GM21515 (cell line): ENCODE measurements around the gene GPATCH2.
"Not testable (repeated sequence)": the region's sequence is repeated elsewhere in the genome, so short reads cannot be mapped to it uniquely, and the experiment has no call there.

Experiments
- ATAC-seq: cut with Tn5 transposase; IDR thresholded peaks from one replicate; pipeline ENCODE4 v1.9.1; 2021; ENCODE audit not compliant: unreplicated experiment

The GPATCH2 gene

DNA sequence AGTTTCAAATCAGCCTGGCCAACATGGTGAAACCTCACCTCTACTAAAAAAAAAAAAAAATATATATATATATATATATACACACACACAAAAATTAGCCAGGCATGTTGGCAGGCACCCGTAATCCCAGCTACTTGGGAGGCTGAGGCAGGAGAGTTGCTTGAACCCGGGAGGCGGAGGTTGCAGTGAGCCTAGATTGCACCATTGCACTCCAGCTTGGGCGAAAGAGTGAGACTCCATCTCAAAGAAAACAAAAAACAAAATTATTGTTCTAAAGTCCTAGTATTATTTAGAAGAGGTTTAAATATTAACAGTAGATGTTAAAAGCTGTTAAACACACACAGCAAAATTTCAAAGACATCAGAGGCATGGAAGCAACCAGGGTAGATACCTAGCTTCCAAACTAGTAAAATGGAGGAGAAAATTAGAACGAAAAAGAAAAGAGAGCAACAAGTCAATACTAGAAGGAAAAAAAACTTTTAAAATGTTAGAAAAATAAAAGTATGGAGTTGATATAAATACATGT, 46.5 kb downstream of the GPATCH2 start:
- ATAC-seq = not testable (repeated sequence)

- no peak for ATAC-seq
These were observed 53.6 kb downstream of the GPATCH2 start for GRCh38 chr1:217577336-217577735.

DNA sequence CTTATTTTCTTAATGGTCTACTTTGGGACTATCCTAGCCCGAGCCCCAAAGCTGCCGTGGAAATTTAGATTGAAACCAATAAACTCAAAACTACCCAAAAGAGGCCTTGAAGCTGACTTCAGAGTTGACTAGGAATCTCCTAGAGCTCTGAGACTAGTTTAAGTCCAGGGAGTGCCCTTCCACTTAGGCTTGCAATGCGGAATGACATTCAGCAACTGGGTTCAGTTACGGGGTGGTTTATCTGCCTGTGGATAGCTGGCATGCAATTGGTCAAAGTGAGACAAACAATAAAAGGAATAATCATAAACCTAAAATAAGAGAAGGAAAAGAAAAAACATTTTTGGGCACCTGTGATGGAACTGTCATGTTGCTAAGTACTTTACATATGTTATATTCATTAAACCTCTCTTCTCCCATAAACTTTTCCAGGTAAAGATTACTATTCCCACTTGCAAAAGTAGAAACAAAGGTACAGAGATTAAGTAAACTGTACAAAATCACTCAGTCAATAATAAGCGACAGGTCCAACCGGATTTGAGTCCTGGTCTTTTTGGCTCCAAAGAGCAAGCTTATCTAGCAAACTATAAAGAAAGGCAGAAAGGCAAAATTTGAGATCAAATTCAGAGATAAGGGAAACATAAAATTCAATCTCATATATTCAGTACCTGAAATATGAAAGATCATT, 56.5 kb downstream of the GPATCH2 start:
- ATAC-seq = no peak

GRCh38 chr1:217569021-217569420, 61.9 kb downstream of the GPATCH2 start:
- no peak for ATAC-seq

GRCh38 chr1:217568200-217568599, 62.7 kb downstream of the GPATCH2 start:
- ATAC-seq = no peak

DNA sequence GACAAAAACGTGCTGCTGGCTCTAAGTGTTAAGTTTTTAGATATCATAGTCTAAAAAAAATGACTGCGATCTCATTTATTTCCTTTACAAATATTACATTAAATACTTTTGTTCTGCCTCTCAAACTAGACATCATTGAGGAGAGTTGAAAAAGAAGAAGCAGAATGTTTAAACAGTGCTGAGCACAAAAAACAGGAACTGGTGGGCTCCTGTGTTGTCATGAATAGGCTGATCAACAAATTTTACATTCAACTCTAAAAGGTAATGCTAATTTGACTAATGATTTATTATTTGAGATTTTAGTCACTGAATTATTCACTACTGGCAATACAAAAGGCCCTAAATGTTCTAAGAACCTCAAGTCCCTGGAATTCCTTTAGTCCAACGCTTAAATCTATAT, 66.1 kb downstream of the GPATCH2 start:
- ATAC-seq = no peak

- ATAC-seq = no peak
These were observed 66.7 kb downstream of the GPATCH2 start for GRCh38 chr1:217564207-217564606.

DNA sequence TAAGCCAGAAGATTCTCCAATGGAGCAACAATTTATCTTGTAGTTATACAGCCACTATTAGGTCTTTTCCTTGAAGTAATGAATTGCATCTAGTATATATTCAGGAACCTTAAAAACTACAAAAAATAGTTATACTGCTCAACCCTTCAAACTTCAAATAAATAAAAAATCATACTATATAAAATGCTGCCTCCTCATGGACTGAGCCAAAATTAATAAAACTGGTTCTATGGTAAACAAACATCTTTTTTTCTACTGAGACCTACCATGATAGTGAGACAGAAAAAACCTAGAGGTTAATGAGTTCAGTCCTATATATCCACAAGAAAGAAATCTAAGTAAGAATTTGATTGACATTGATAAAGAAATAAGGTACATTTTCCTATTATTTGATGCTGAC, 67.7 kb downstream of the GPATCH2 start:
- no peak for ATAC-seq

GRCh38 chr1:217562229-217562878, 68.5 kb downstream of the GPATCH2 start:
- no peak for ATAC-seq

GRCh38 chr1:217561446-217561845, 69.4 kb downstream of the GPATCH2 start:
- no peak for ATAC-seq

- no peak for ATAC-seq
These were observed 76.0 kb downstream of the GPATCH2 start for GRCh38 chr1:217554849-217555248.

DNA sequence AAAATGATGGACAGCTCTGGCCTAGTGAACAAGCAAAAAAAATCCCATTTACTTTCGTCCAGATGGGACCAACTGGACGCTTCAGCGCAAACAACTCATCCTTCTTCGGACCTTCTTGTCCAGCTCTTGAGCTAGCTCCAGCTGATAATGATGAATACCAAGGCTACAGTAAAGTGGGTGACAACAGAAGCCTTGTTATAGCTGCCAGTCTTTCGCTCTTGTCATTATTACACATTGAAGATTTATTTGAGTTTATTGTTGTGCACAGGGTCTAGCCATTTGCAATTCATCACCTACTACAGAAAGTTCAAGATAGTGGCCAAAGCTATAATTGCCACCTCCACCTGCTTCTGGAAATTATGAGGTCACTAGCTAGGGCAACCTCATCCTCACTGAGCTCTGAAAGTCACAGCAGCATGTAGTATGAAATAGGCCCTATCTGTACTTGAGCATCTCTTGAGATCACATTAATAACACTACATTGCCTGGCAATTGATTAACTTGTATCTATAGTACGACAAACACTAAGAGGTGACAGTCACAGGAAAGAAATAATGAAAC, 76.9 kb downstream of the GPATCH2 start:
- no peak for ATAC-seq

DNA sequence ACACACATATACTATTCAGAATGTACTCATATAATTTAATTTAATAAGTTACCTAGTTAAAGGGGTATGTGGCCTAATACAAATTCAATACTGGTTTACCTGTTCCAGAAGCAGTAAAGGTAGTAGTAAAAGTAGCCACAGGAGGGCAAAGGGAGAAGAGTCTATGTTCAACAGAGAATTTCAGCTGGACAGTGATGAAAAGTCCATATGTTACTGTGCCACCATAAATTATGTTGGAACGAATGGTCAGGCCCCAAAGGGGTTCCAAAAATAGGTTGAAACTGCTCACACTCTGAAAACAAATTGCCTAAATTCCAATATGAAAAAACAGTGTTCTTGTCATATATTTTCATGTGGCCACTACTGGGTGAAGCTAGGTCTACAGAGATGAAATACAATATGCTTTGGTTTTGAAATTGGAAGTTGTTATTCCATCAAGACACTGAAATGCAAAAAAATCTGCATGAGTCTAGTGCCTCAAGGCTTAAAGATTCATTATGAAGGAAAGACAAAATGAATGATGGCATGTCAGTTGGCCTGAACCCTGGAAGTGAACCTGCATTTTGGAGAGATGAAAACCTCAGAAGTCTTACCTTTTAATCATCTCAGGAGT, 78.4 kb downstream of the GPATCH2 start:
- ATAC-seq = no peak

GRCh38 chr1:217542837-217543236, 88.1 kb downstream of the GPATCH2 start:
- peak; percentile 86 for ATAC-seq

- no peak for ATAC-seq
These were observed 88.6 kb downstream of the GPATCH2 start for GRCh38 chr1:217542136-217542777.

GRCh38 chr1:217540321-217540720, 90.6 kb downstream of the GPATCH2 start:
- ATAC-seq = no peak

DNA sequence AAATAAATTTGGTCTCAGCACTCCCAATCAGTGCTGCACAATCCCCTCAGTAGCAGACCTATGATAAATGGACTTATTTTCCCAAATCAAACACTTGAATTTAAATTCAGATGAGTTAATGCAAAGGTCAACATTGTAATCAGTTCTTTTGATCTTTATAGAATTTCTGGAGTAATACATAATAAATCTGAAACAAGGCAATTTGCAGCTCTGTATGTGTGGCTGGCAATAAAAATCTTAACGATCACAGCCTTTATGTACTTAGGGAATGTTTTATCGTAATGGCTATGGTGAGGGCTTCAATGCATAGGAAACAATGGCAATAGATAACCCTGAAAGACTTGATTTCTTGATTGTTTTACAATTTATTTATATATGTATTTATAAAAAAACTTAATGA, 91.4 kb downstream of the GPATCH2 start:
- ATAC-seq = no peak

DNA sequence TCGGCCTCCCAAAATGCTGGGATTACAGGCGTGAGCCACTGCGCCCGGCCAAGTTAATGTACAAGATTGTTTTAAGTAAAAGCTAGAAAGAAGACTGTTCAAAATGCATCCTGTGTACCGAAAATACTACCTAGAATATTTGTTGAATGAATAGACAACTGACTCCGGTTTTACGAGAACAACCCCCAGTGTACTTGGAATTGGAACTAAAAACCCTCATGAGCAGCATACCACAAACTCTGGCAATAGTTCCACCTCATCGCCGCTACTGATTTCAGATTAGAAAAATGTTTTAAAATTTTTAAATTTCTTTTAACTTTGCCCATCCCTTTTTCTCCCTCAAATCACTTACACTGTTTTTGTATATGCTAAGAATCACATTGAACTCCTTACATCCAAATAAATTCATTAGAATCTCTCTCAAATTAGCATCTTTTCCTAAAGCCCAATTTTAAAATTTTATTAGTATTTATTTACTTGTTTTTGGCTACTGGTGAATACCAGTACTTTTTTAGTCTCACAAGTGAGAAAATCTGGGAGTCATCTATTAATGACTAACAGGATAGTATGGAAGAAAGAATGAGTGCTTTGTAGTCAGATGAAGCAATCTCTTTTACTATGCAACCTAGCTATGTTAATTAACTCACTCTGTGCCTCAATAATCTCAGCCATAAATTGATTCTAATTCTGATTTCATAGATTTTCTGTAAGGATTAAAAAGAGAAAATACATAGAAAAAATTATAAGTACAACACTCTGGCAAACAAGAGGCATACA, 95.1 kb downstream of the GPATCH2 start:
- no peak for ATAC-seq

- ATAC-seq = no peak
These were observed 96.3 kb downstream of the GPATCH2 start for GRCh38 chr1:217534566-217534965.

DNA sequence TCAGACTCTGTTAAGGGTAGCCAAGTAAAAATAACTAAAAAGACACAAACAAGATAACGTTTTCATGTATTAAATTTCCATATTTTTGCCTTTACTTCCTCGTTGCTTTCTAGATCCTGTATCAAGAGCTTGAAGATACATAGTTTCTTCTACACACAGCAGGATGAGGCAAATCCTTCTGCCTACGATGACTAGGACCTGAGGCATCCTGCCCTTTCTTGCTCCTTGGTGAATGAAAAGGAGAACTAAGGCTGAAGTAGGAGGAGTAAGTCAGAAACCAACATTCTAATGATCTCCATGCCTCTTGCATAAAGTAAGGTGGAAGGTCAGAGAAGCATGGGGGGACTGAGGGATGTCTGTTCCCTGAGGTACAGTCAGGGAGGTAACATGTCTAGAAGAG, 102.6 kb downstream of the GPATCH2 start:
- no peak for ATAC-seq

GRCh38 chr1:217527151-217527550, 103.7 kb downstream of the GPATCH2 start:
- no peak for ATAC-seq
